ENCODE measurements around the gene USP12. TPM values are rescaled to one million over a fixed set of nuclear protein-coding genes. Genes with fewer than 3 reads are reported as not detected.

Gene USP12
- total RNA-seq, 4 donors from 2014 or later, result 26.2 to 39.0 (median 28.9) TPM

- TF ChIP-seq, protein P1, sequence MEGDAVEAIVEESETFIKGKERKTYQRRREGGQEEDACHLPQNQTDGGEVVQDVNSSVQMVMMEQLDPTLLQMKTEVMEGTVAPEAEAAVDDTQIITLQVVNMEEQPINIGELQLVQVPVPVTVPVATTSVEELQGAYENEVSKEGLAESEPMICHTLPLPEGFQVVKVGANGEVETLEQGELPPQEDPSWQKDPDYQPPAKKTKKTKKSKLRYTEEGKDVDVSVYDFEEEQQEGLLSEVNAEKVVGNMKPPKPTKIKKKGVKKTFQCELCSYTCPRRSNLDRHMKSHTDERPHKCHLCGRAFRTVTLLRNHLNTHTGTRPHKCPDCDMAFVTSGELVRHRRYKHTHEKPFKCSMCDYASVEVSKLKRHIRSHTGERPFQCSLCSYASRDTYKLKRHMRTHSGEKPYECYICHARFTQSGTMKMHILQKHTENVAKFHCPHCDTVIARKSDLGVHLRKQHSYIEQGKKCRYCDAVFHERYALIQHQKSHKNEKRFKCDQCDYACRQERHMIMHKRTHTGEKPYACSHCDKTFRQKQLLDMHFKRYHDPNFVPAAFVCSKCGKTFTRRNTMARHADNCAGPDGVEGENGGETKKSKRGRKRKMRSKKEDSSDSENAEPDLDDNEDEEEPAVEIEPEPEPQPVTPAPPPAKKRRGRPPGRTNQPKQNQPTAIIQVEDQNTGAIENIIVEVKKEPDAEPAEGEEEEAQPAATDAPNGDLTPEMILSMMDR (IDR thresholded peaks at IDR 0.05; ENCODE audit: low read depth), result no peak
Measured at GRCh38 chr13:27057817-27058216, 113.8 kb downstream of the USP12 start.

GRCh38 chr13:27055526-27055925 lies 116.1 kb downstream of the USP12 start:
- TF ChIP-seq, protein P1 (IDR thresholded peaks at IDR 0.05; ENCODE audit: low read depth), result no peak

GRCh38 chr13:27054760-27055159 lies 116.9 kb downstream of the USP12 start:
- TF ChIP-seq, protein P1 (IDR thresholded peaks at IDR 0.05; ENCODE audit: low read depth), result no peak

DNA sequence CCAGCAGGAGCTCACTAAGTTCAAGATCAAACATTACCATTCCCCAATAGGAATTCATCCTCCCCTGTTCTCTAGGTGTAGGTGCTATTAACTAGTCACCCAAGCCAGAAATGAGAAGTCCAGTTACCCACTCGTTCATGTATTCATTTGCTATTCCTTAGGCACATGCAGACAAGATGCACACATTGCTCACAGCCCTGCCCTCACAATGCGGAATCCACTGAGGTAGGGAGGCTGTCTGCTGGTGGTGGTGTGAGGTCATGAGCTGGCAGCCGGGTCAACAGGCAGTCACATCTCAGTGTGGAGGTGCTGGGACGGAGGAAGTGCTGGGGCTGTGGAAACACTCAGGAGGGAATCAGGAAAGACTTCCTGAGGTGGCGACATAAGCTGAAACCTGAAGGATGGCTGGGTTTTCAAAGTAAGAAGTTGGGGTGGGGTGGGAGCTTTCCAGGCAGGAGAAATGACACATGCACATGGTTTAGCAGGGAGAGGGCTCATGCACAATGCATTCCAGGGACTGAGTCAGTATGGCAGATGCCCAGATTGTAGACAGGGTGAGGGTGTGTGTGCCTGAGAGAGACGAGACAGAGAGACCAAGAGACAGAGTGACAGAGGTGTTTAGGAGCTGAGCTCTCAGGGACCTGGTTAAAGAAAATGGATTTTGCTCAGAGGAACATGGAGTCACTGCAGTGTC lies 117.6 kb downstream of the USP12 start:
- TF ChIP-seq, protein P1 (IDR thresholded peaks at IDR 0.05; ENCODE audit: low read depth), result no peak

DNA sequence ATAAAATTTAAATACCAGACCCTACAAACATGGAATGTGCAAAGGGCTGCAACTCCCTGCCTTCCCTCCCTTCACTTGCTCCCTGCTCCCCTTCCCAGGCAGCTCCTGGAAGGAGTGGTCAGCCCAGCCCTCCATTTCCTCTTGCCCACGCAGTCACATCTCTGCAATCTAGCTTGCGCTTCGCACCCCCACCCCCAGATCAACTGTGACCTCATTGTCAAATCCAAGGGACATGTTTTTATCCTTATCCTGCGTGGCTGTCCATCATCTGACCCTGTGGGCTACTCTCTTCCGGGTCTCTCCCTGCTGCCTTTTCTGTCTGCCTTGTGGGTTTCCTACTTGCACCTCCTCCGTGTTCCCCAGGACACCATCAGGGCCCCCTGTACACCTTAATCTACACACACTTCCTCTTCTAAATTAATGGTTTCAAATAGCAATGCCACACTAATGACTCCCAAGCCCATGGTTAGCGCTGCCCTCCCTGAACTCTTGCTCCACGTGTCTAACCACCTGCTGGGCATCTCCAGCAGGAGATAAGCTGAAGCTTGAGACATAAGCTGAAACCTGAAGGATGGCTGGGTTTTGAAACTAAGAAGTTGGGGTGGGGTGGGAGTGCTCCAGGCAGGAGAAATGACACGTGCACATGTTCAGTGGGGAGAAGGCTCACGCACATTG lies 118.3 kb downstream of the USP12 start:
- TF ChIP-seq, protein P1 (IDR thresholded peaks at IDR 0.05; ENCODE audit: low read depth), result no peak

DNA sequence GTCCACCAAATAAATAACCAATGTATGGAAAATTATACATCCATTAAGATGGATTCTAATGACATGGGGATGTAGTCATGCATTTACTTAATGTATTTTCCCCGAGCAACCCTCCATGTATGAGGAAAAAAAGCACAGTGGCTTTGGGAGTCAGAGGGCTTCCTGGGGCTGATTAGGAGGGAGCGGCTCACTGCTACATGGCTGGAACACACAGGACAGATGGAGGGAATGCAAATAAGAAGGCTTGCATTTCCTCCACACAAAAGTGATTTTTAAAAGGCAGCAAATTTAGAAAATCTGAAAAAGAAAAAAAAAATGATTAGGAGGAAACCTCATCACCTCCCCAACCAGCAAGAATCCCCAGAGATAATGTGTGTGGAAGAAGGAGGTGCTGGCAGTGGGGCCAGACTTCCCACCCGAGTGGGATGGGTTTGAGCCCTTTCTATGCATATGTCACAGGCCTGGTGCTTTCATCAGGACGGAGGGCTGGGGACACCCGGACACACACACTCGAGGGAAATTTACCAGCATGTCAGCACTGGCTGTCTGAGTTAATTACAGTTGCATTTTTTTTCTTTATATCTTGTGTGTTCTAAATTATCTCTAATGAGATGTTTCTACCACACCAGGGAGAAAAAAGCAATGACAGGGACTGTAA lies 118.9 kb downstream of the USP12 start:
- TF ChIP-seq, protein P1 (IDR thresholded peaks at IDR 0.05; ENCODE audit: low read depth), result no peak

DNA sequence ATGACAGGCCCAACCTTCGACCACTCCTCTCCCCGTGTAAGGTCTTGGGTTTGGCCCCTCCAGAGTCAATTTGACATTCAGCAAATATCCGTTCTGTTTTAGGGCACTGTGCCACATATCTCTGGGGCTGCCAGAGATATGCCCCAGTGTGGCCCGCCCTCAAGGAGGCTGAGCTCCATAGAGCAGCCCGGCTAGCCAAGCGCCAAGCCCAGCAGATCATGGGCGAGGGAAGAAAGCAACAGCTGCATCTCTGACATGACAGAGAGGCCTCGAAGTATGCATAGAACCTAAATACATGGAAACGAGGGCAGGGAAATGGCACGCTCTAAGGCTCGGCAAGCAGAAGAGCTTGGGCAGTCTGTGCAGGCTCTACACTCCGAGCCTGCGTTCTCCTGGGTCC lies 124.5 kb downstream of the USP12 start:
- TF ChIP-seq, protein P1 (IDR thresholded peaks at IDR 0.05; ENCODE audit: low read depth), result no peak
